Common myeloid progenitor, CD34-positive (primary cell): ENCODE results near the gene NOX5.

Experiments used
- CTCF ChIA-PET: fragments of 350-600 bp; sonication (Branson Sonifier 250); formaldehyde crosslinking; loops from one replicate; lab custom pipeline; 2021; ENCODE audit warnings: antibody characterized with exemption; lab: Charles Lee
- POLR2A ChIA-PET: fragments of 350-600 bp; sonication (Branson Sonifier 250); formaldehyde crosslinking; loops from one replicate; lab custom pipeline; 2021; ENCODE audit warnings: antibody characterized with exemption; lab: Charles Lee
- DNase-seq, 3 donors: peaks; one replicate each; pipeline versions ENCODE4 v3.0.0 to v3.0.0-alpha.2; 2013
- H3K27ac ChIP-seq, 2 experiments: 1 replicate in 1 of 2; 2 replicates in 1 of 2; pipeline ENCODE4 v1.7.0; 2013; ENCODE audit warnings: inconsistent platforms in 2 of 2, low read length in 2 of 2, mild to moderate bottlenecking in 2 of 2, low read depth in 1 of 2, moderate library complexity in 1 of 2; ENCODE audit not compliant: severe bottlenecking in 2 of 2, insufficient read depth in 1 of 2, poor library complexity in 1 of 2
- H3K27me3 ChIP-seq, 5 experiments: replicated peaks in 2 of 5; 1 replicate in 3 of 5; 2 replicates in 2 of 5; pipeline versions ENCODE4 v1.6.1 to v1.7.0; 2013; ENCODE audit warnings: low read length in 4 of 5, mild to moderate bottlenecking in 2 of 5, moderate library complexity in 2 of 5, inconsistent platforms in 1 of 5; ENCODE audit not compliant: insufficient read depth in 5 of 5, control insufficient read depth in 4 of 5
- H3K36me3 ChIP-seq, 4 experiments: 1 replicate in 2 of 4; 2 replicates in 2 of 4; pipeline versions ENCODE4 v1.6.1 to v1.7.0; 2013; ENCODE audit warnings: low read length in 3 of 4, control low read depth in 1 of 4, mild to moderate bottlenecking in 1 of 4; ENCODE audit not compliant: control insufficient read depth in 4 of 4, insufficient read depth in 4 of 4
- H3K4me1 ChIP-seq, 4 experiments: 1 replicate in 3 of 4; 2 replicates in 1 of 4; pipeline versions ENCODE4 v1.6.1 to v1.7.1; 2013; ENCODE audit warnings: low read length in 3 of 4, mild to moderate bottlenecking in 3 of 4, control low read depth in 1 of 4, inconsistent platforms in 1 of 4, moderate library complexity in 1 of 4; ENCODE audit not compliant: control insufficient read depth in 4 of 4, insufficient read depth in 4 of 4; ENCODE audit errors: control extremely low read depth in 1 of 4
- H3K4me3 ChIP-seq, 7 experiments: 1 replicate in 4 of 7; 2 replicates in 3 of 7; pipeline versions ENCODE4 v1.5.1 to v1.7.0; 2013; ENCODE audit warnings: mild to moderate bottlenecking in 7 of 7, low read length in 6 of 7, moderate library complexity in 6 of 7, inconsistent platforms in 2 of 7, low read depth in 2 of 7, control low read depth in 1 of 7; ENCODE audit not compliant: insufficient read depth in 4 of 7, control insufficient read depth in 1 of 7; ENCODE audit errors: extremely low read depth in 1 of 7
- H3K9me3 ChIP-seq, 5 experiments: 1 replicate in 4 of 5; 2 replicates in 1 of 5; pipeline versions ENCODE4 v1.6.1 to v1.7.1; 2013; ENCODE audit warnings: low read length in 4 of 5, mild to moderate bottlenecking in 2 of 5, inconsistent platforms in 1 of 5, low read depth in 1 of 5, moderate library complexity in 1 of 5; ENCODE audit not compliant: control insufficient read depth in 4 of 5, insufficient read depth in 2 of 5; ENCODE audit errors: control extremely low read depth in 1 of 5
- WGBS: methylation state at CpG from one replicate; pipeline ENCODE4 v1.1.5; 2013; ENCODE audit not compliant: insufficient coverage; 5-methylcytosine and 5-hydroxymethylcytosine counted together

NOX5 gene

GRCh38 chr15:69009341-69009740 is 5.2 kb upstream of the NOX5 start:
- ChIA-PET CTCF (no interaction called here), POLR2A (no interaction called here)
- H3K4me3 ChIP-seq = no peak overlapping the region
- no peaks in the 10 kb centered on the region for H3K36me3 ChIP-seq
- no peaks in the 10 kb centered on the region for H3K27me3 ChIP-seq
- H3K4me1 ChIP-seq = no peaks in the 10 kb centered on the region
- H3K27ac ChIP-seq = no peak overlapping the region
- H3K9me3 ChIP-seq = peaks cover 1 to 20% (median 7%) of the 10 kb centered on the region in 5 experiments
- WGBS = 86% methylated on average over 3 of the region's 5 CpGs
- no peak for DNase-seq

- CTCF ChIA-PET = no interaction called here
- Histone ChIP-seq H3K4me1 (no peaks in the 10 kb centered on the region), H3K36me3 (no peaks in the 10 kb centered on the region), H3K27me3 (no peaks in the 10 kb centered on the region), H3K9me3 (peaks cover 1 to 20% (median 7%) of the 10 kb centered on the region in 5 experiments), H3K27ac (no peak overlapping the region), H3K4me3 (no peak overlapping the region)
- 100% methylated on average over 2 of the region's 3 CpGs for WGBS
- DNase-seq = no peak
- POLR2A ChIA-PET = no interaction called here
Measured at GRCh38 chr15:69011641-69012040, 2.9 kb upstream of the NOX5 start.

GRCh38 chr15:69012761-69013364 is 1.6 kb upstream of the NOX5 start:
- Histone ChIP-seq H3K9me3 (peaks cover 0 to 14% (median 4%) of the 10 kb centered on the region in 5 experiments), H3K36me3 (no peaks in the 10 kb centered on the region), H3K4me1 (no peaks in the 10 kb centered on the region), H3K4me3 (no peak overlapping the region), H3K27ac (no peak overlapping the region), H3K27me3 (no peaks in the 10 kb centered on the region)
- WGBS = 97% methylated on average over 4 of the region's 5 CpGs
- ChIA-PET POLR2A (no interaction called here), CTCF (interaction anchor here (1.1 kb wide), 1 partner anchor 21 kb away, joined by 3 read pairs; no protein-coding TSS in a partner anchor)
- no peak for DNase-seq

- POLR2A ChIA-PET = no interaction called here
- CTCF ChIA-PET = interaction anchor here (1.5 kb wide), 1 partner anchor 17 kb away, joined by 4 read pairs; no protein-coding TSS in a partner anchor
- DNase-seq = no peak
- H3K27ac ChIP-seq = no peak overlapping the region
- H3K27me3 ChIP-seq = no peaks in the 10 kb centered on the region
- H3K36me3 ChIP-seq = no peaks in the 10 kb centered on the region
- WGBS = 93% methylated on average over 4 of the region's 4 CpGs
- H3K4me1 ChIP-seq = no peaks in the 10 kb centered on the region
- H3K4me3 ChIP-seq = no peak overlapping the region
- peaks cover 0 to 5% (median 3%) of the 10 kb centered on the region in 5 experiments for H3K9me3 ChIP-seq
Measured at GRCh38 chr15:69013726-69014406, 629 bp upstream of the NOX5 start.

- Histone ChIP-seq H3K4me3 (no peak overlapping the region), H3K4me1 (no peaks in the 10 kb centered on the region), H3K9me3 (peaks cover 0 to under 1% (median 0%) of the 10 kb centered on the region in 5 experiments), H3K27ac (no peak overlapping the region), H3K36me3 (no peaks in the 10 kb centered on the region), H3K27me3 (no peaks in the 10 kb centered on the region)
- DNase-seq = no peak
- CTCF ChIA-PET = no interaction called here
- POLR2A ChIA-PET = no interaction called here
- WGBS = 90% methylated on average over 7 of the region's 7 CpGs
Measured at GRCh38 chr15:69015591-69015990, 1.1 kb downstream of the NOX5 start.

- Histone ChIP-seq H3K9me3 (no peaks in the 10 kb centered on the region), H3K4me3 (no peak overlapping the region), H3K4me1 (no peaks in the 10 kb centered on the region), H3K27ac (no peak overlapping the region), H3K36me3 (no peaks in the 10 kb centered on the region), H3K27me3 (no peaks in the 10 kb centered on the region)
- no peak for DNase-seq
- ChIA-PET POLR2A (no interaction called here), CTCF (no interaction called here)
- WGBS = 75% methylated on average over 5 of the region's 5 CpGs
Measured at GRCh38 chr15:69016021-69016595, 1.6 kb downstream of the NOX5 start.

GRCh38 chr15:69017978-69018377 is 3.5 kb downstream of the NOX5 start:
- Histone ChIP-seq H3K4me1 (no peaks in the 10 kb centered on the region), H3K36me3 (no peaks in the 10 kb centered on the region), H3K4me3 (no peak overlapping the region), H3K9me3 (no peaks in the 10 kb centered on the region), H3K27me3 (peaks cover 0 to 3% (median 0%) of the 10 kb centered on the region in 5 experiments), H3K27ac (no peak overlapping the region)
- DNase-seq = no peak
- WGBS = 87% methylated on average over 7 of the region's 7 CpGs
- CTCF ChIA-PET = no interaction called here
- POLR2A ChIA-PET = no interaction called here
